Inferior parietal cortex (tissue), 1 donor: ENCODE data around the gene LMTK2.
"Not testable (repeated sequence)": the region's sequence is repeated elsewhere in the genome, so short reads cannot be mapped to it uniquely, and the experiment has no call there.

ENCODE experiments used
- DNase-seq: peaks from one replicate; pipeline ENCODE4 v3.0.0-alpha.2; 2016; ENCODE audit errors: extremely low spot score

Gene LMTK2

DNA sequence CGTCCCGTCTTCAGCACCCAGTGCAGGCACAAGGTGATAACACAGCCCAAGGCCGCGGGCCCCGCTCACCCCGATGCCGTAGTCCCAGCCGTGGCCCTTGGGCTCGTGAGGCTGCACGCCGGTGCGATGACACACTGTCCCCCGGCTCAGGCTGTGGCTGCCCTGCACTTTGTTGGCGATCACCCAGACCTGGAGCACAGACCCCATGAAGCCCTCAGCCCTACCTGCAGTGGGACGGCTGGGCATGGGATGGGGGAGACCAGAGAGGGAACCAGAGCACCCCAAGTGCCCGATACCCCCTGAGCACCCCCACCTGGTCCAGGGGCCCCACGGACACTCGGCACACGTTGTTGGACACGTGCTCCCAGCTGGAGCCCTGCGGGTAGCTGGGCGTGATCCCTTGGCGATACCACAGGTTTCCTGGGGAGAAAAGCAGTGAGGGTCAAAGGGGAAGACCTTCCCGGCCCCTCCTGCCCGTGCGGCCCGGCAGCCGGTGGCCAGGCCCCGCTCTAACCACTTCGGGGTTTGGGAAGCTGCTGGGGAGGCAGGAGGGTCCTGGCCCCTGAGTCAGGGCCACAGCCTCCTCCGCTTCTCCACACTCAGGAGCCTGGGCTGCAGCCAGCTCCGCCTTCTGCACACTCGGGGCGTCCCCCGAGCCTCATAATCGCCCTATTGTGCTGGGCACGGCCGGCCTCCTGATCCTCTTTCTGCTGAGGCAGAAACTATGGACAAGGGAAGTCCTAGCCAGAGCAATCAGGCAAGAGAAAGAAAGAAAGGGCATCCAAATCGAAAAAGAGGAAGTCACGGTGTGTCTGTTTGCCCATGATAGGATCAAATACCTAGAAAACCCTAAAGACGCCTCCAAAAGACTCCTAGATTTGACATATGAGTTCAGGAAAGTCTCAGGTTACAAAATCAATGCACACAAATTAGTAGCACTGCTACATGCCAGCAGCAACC lies 111.2 kb downstream of the LMTK2 start:
- peak; percentile 72 for DNase-seq

DNA sequence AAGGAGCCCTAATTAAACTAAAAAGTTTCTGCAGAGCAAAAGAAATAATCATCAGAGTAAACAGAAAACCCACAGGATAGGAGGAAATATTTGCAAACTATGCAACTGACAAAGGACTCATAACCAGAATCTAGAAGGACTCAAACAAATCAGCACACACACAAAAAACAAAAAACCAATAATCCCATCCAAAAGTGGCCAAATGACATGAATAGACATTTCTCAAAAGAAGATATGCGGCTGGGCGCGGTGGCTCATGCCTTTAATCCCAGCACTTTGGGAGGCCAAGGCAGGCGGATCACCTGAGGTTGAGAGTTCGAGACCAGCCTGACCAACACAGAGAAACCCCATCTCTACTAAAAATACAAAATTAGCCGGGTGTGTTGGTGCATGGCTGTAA lies 112.7 kb downstream of the LMTK2 start:
- DNase-seq = not testable (repeated sequence)

DNA sequence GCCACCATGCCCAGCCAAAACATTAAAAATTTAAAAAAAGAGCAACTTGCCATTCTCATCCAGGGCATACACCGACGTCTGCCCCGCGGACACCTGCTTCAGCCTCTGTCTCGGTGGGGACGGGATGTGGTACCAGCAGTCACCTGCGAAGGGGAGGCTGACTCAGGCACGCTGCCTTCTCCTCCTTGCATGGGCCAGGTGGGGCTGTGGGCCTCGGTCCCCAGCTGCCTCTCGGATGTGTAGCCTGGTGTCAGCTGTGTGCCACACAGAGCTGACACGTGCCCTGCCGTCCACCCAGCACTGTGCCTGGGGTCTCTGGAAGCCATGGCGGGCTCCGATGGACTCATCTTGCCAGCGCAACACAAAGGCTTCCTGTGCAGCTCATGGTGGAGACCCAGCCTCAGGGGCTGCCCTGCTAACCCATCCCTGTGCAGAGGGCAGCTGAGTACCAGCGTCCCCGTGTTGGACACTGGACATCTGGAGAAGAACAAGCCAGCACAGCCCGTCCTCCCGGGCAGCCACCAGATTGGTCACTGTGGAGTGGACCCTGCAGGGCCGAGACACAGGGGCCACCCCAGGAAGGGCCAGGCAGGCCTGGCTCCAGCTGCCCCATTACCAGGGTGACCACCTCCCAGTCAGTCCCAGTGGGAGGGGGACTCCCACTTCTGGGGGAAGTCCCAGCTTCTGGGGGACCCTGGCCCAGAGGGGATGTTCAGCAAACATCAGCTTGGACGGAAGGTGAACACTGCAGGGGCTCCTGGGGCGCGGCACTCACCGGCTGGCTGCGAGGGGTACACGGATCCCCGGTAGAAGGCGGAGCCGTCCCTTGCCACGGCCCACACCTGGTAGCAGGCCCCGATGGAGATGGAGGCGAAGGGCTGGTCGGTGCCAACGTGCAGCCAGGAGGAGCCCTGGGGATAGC lies 115.2 kb downstream of the LMTK2 start:
- no peak for DNase-seq

DNA sequence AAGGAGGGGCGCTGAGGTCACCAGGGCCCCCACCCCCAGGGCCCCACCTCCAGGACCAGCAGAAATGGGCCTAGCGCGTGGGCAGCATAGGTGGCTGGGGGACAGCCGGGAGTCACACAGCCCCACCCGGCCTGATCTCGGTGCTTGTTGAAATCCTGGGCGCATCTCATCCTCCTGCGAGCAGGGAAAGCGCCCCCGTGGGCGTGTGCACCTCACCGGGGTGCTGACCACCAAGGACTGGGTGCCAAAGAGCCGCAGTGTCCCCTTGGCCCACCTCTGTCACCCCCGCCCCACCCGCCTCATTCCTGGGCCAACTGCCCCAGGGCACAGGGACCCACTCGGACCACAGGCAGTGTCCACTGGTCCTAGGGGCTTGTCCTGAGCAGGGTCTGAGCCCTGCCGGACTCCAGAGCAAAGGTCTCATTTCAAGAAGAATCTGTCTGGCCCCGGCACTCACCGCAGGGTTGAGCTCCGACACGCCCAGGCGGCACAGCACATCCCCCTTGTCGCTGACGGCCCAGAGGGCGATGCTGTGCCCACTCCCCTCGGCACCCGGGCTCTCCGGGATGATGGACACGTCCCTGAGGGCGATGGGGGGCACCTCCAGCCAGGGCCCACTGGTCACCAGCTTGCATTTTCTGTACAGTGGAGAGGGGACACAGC lies 116.0 kb downstream of the LMTK2 start:
- no peak for DNase-seq

DNA sequence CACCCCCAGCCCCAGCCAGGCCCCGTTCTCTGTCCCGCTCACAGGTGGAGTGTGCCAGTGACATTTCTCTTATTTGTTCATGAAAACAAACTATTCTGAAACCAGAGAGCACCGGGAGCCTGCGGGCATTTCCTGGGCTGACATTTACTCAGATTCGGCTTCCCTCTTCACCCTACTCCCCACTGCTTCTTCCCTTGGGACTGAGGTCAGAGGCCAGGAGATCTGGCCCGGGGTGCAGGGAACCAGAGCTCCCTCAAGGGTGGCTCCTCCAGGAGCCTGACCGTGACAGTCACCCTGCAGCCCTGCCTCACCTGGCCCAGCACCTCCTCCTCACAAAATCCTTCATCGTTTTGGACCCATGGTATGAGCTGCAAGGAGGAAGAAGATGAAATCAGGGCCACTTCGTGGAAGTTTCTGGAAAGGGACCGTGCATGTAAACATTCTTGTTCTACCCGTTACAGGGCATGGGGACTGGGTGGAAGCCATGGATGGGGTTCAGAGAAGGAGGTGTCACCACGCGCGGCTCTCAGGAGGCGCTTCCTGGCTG lies 116.8 kb downstream of the LMTK2 start:
- no peak for DNase-seq

DNA sequence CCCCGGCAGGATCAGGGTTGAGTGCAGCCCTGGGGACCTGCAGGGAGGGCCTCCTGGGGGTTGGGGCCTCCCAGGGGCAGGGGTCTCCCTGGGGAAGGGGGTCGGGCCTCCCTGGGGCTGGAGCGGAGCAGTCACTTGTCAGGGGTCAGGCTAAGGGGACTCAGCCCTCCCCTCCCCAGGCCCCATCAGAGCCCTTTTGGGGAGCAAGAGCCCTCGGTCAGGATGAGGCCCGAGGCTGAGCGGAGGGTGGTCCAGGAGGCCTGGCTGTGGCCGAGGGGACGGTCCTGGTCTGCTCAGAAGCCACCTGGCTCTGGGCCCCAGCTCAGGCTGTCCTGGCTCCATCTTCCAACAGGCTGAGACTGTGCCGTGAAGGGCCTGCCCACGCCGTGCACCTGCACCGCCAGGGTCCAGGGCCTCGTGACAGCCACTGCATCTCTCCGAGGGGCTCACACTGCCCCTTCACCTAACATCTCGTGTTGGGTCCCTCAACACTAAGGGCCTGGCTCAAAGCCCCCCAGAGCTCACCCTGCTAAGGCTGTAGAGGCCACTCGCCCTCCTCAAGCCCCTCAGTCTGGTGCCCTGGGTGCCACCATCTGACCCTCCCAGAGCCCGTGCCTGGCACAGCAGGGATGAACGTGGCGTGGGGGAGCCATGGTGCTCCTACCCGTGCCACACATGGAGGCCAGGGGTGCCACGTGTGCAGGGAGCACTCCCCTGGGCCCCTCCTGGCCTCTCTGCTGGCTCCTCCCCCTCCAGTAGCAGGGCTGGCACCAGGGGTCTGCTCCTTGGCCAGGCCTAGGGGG lies 117.4 kb downstream of the LMTK2 start:
- DNase-seq = no peak

DNA sequence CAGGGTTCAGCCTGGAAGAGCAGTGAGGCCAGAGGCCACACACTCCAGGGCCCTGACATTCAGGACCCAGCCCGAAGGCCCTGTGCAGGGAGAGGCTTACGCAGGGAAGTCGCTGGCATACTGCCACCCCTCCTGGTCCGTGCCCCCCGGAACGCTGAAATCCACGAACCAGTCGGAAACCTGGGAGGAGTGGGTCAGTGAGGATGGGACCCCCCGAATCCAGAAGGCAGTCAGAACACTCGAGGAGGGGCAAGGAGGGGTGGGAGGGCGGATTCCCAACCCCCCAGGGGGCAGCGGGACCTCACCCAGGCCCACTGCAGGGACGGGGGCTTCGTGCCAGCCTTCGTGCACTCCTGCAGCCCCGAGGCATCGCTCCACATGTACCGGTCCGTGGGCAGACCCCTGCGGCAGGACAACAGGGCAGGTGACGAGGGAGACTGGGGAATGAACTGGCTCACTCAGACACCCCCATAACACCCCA lies 118.1 kb downstream of the LMTK2 start:
- no peak for DNase-seq

DNA sequence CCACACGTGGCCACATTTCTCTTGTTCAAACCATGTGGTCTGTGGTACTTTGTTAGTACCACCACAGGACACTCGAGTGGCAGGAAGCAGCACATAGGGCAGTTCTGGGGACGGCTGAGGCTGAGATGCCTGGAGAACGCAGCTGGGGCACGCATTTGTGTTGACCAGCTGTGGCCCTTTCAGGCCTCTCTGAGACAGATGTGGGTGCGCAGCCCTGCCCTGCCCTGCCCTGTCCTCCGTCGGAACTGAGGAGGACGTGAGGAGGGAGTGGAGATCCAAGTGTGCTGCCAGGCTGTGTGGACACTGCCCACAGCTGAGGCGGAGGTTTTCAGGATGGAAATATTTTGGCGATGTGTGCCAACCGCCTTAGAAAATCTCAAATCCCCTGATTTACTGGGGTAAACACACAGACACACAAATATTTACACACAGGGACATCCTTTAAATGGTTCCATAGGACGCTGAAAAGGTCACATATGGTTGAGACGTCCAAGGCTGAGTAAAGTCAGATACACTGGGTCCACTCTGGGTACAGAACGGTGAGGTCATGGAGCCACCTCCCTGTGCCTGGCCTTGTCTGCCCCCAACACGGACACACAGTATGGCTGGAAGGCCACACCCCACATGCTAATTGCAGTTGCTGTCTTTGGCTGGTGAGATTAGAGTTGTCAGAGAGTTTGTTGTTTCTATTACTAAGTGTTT lies 119.4 kb downstream of the LMTK2 start:
- DNase-seq = no peak

DNA sequence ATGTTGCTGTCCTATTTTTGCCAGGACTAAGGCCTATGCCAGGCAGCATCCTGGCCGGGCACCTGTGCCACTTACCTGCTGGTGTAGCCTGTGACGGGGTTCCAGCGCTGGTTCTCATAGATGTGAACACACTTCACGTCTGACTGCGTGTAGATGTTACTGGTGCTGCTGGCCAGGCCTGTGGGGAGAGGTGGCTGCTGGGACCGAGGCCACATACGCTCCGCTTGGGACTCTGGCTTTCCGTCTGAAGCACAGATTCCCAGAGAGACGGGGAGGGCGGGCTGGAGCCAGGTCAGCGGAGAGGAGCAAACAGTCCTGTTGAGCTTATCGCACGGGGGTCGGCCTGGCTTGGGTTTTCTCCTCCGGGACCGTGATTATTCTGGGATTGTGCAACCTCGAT lies 121.3 kb downstream of the LMTK2 start:
- no peak for DNase-seq

DNA sequence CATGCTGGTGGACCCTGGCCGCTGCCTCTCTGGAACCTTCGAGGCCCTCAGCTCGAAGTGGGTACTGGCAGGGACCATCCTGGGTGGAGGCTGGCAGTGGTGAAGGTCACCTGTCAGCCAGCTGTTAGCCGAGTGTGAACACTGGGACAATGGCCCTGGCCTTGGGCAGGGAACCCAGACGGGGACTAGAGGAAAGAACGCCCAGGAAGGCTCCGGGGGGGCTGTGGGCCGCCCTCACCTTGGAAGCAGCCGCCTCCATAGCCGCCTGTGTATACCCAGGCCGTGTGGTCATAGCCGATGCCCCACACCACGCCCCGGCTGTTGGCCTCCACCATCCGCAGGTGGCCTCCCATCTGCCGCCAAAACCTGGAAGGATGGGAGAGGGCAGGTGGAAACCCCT lies 122.1 kb downstream of the LMTK2 start:
- no peak for DNase-seq

DNA sequence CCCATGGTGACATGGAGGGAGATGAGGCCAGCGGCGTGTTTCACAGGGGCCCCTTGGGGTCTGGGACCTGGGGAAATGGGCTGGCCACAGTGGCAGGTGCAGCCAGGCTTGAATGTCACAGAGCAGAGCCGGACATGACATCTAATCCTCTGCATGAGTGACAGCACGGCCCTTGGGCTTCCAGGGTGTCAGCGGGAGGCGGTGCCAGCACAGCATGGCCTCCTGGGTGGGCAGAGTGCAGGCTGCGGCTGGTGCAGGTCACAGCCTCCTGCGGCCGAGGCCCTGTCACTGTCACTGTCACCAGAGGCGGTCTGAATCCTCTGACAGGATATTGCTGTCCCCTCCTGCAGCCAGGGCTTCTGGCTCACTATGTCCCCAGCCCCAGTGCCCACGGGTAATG lies 122.8 kb downstream of the LMTK2 start:
- no peak for DNase-seq

DNA sequence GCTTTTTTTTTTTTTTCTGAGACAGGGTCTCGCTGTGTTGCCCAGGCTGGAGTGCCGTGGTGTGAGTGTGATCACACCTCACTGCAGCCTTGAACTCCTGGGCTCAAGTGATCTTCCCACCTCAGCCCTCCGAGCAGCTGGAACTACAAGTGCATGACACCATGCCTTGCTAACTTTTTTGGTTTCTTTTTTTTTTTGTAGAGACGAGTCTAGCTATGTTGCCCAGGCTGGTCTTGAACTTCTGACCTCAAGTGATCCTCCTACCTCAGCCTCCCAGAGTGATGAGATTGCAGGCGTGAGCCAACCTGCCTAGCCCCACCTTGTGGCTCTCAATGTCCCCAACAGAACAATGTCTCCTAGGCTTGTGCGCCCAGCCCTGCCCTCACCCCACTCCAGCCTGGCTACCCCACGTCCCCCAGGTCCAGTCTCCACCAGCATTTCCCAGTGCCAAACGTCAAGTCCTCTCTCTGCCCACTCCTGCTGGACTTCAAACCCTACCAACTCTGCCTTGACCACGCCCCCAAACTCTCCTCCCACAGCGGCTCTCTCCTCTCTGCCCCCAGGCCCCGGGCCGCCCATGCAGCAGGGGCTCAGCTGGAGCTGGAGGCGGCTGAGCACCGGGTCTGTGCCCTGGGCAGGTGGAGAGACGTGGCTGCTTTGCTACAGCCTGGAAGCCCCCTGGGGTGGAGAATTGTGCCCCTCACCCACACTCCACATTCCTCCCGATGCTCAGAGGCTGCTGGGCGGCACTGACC lies 123.5 kb downstream of the LMTK2 start:
- DNase-seq = no peak

DNA sequence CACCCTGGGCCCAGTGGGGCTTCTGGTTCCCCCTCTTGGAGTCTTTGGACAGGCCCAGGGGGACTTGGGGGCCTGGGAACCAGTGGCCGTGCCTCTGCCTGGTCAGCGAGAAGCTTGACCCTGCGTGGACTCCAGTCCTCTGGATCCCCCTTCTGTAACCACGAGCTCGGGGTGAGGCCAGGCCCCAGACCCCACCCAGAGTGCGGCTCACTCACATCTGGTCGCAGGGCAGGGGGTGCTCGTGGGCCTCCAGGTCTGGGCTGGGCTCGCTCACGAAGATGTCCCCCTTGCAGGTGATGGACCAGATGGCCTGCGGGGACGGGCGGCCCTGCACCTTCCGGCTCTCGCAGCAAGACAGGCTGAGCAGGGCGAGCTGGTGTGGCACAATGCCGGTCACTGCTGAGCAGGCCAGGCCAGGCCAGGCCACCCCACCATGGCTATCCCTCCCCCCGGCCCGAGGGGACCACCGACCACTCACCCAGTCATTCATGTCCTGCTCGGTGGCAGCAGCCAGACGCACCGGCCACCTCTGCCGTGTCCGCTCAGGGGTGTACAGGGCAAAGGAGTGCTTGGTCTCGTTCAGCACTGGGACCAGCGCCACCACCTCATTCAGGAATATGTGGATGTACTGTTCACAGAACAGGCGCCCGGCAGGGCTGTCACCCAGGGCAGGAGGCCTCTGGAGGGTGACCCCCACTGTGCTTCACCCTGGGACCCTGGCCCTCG lies 124.2 kb downstream of the LMTK2 start:
- no peak for DNase-seq

DNA sequence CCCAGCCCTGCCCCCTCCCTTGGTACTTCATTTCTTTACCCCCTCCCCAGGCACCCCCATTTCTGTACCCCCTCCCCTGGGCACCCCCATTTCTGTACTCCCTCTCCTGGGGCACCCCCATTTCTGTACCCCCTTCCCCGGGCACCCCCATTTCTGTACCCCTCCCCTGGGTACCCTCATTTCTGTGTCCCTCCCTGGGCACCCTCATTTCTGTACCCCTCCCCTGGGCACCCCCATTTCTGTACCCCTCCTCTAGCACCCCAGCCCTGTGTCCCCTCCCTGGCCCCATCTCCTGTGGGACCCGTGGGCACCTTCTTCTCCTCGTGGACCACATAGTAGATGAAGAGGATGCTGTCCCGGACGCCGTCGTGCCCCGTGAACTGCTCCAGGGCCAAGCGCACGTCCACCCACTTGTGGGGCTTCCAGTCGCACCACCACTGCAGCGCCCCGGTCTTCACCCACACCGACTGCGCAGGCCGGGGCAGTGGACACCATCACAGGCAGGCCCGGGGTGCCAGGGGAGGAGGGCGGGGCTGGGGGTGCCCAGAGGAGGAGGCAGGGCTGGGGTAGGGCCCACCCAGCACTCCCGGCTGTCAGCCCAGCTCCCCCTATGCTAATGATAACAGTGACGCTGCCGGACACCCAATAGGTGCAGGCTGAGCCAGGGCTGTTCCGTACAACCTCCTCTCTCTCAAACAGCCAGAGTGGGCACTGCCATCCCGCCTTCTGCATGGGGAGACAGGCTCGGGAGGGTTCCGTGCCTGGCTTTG lies 125.0 kb downstream of the LMTK2 start:
- no peak for DNase-seq

DNA sequence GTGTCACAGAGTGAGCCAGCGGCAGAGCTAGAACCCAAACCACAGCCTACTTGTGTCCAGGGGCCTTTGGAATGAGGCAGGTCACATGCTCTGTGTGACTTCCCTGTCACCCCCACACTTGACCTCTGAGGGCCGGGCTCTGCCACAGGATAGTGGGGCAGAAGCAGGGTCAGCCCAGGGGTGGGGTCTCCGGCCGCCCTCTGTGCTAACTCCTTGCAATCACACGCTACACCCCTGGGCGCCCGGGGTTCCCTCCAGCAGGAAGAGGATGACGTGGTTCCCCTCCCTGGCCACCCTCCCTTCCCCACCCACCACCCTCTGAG lies 125.6 kb downstream of the LMTK2 start:
- DNase-seq = no peak

DNA sequence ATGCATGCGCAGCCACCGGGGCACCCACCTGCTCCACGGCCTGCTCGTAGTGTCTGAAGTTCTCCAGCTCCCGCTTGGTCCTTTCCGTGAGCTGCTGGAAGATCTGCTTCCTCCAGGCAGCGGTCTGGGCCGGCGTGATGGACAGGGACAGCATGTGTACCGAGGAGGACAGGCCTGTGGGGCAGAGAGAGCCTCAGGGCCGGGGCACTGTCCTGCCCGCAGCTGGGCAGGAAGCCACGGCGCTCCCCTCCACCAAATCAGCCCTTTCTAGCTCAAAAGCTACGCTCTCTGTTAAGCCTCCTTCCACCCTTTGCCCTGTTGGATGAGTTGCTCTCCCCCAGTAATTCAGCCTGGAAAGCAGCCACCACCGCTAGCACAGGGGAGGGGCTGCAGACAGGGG lies 126.1 kb downstream of the LMTK2 start:
- DNase-seq = no peak

DNA sequence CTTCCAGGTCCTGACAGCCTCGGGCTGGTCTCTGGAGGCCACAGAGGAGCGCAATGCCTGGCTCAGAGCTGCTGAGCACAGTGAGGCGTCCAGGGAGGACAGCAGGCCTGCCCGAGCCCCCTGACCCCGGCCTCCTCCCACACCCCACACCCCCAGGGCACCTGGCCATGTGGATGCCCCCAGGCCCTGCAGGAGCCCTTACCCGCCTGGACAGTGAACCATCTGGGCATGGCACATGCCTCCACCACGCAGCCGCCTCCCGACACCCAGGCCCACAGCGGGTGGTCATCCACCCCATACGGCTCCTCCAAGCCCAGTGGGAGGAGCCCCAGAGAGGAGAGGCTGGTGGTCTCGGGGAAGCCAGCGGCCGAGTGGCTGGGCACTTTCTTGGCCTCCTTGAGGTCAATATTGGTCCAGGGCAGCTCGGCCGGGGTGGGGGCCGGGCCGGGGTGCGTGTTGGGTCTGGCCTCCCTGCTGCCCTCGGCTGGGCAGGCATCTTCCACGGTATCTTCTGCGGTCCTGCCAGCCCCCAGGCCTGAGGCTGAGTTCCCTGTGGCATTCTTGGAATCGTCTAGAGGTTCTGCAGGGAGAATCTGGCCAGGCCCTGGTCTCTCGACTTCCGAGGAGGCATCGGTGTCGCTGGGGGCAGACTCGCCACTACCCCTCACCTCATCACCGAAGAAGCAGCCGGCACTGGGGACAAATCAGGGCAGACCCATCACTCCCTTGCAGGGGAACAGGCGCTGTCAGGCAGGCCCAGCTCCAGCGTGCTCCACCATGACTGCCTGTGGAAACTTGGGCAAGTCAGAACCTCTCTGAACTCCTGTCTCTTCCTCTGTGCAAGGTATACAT lies 126.8 kb downstream of the LMTK2 start:
- DNase-seq = no peak
